GM23338 (cell line): Measurements from ENCODE around the gene ALG9. TPM values are rescaled to one million over a fixed set of nuclear protein-coding genes. Genes with fewer than 3 reads are reported as not detected.

Experiments
- ATAC-seq: fragments of 200-7000 bp; cut with Tn5 transposase; 3 replicates; pipeline ENCODE4 v1.9.1; 2020
- DNase-seq: peaks from one replicate; pipeline ENCODE4 v3.0.0-alpha.2; 2015; ENCODE audit warnings: low spot score
- H2AFZ ChIP-seq: fragments of 200-600 bp; sonication (generic); 2 replicates; pipeline ENCODE4 v1.8.0; 2016; ENCODE audit warnings: antibody characterized with exemption, mild to moderate bottlenecking, moderate library complexity
- H3F3A ChIP-seq: fragments of 200-600 bp; sonication (generic); replicated peaks from 2 replicates; pipeline ENCODE4 v1.8.0; 2017; ENCODE audit warnings: antibody characterized with exemption, mixed run types, low read depth
- H3K27ac ChIP-seq: fragments of 200-600 bp; sonication (generic); 2 replicates; pipeline ENCODE4 v1.6.1; 2016; ENCODE audit warnings: low read depth
- H3K27me3 ChIP-seq: fragments of 200-600 bp; sonication (generic); 2 replicates; pipeline ENCODE4 v1.8.0; 2016; ENCODE audit warnings: mild to moderate bottlenecking, mixed run types, moderate library complexity; ENCODE audit not compliant: insufficient read depth
- H3K36me3 ChIP-seq: fragments of 200-600 bp; sonication (generic); 2 replicates; pipeline ENCODE4 v1.8.0; 2016; ENCODE audit warnings: mild to moderate bottlenecking; ENCODE audit not compliant: insufficient read depth
- H3K4me1 ChIP-seq: fragments of 200-600 bp; sonication (generic); 2 replicates; pipeline ENCODE4 v1.8.0; 2016; ENCODE audit warnings: mild to moderate bottlenecking, moderate library complexity; ENCODE audit not compliant: insufficient read depth
- H3K4me2 ChIP-seq: fragments of 200-600 bp; sonication (generic); 2 replicates; pipeline ENCODE4 v1.7.1; 2017; ENCODE audit warnings: mixed run types
- H3K4me3 ChIP-seq: fragments of 200-600 bp; sonication (generic); 2 replicates; pipeline ENCODE4 v1.6.1; 2016; ENCODE audit warnings: mixed run types
- H3K79me2 ChIP-seq: fragments of 200-600 bp; sonication (generic); replicated peaks from 2 replicates; pipeline ENCODE4 v1.8.0; 2017; ENCODE audit warnings: mild to moderate bottlenecking; ENCODE audit not compliant: insufficient read depth
- H3K9me2 ChIP-seq: fragments of 200-600 bp; sonication (generic); 2 replicates; pipeline ENCODE4 v1.8.0; 2017; ENCODE audit not compliant: insufficient read depth
- H4K20me1 ChIP-seq: fragments of 200-600 bp; sonication (generic); replicated peaks from 2 replicates; pipeline ENCODE4 v1.8.0; 2017; ENCODE audit warnings: mild to moderate bottlenecking; ENCODE audit not compliant: insufficient read depth
- H3K27ac Mint-ChIP-seq: 2 replicates; pipeline ENCODE4 v1.8.0; 2020; ENCODE audit warnings: inconsistent platforms, mild to moderate bottlenecking, moderate library complexity, mixed read lengths
- H3K27me3 Mint-ChIP-seq: 3 replicates; pipeline ENCODE4 v1.8.0; 2022; ENCODE audit warnings: low read depth, mild to moderate bottlenecking, moderate library complexity, mixed read lengths, inconsistent platforms; ENCODE audit not compliant: insufficient read depth, poor library complexity
- H3K36me3 Mint-ChIP-seq: 3 replicates; pipeline ENCODE4 v1.8.0; 2021; ENCODE audit warnings: low read depth, mild to moderate bottlenecking, inconsistent platforms, moderate library complexity, mixed read lengths
- H3K4me1 Mint-ChIP-seq: 3 replicates; pipeline ENCODE4 v1.8.0; 2020; ENCODE audit warnings: mild to moderate bottlenecking, inconsistent platforms, mixed read lengths
- H3K4me3 Mint-ChIP-seq: 3 replicates; pipeline ENCODE4 v1.8.0; 2021; ENCODE audit warnings: moderate library complexity, mild to moderate bottlenecking, inconsistent platforms, mixed read lengths
- H3K9me3 Mint-ChIP-seq: 3 replicates; pipeline ENCODE4 v1.8.0; 2020; ENCODE audit warnings: moderate library complexity, mild to moderate bottlenecking, inconsistent platforms, mixed read lengths
- ETS1 ChIP-seq: IDR thresholded peaks from 2 replicates; pipeline ENCODE4 v1.6.1; 2016; ENCODE audit warnings: antibody characterized with exemption
- EZH2 ChIP-seq: fragments of 200-600 bp; sonication (generic); IDR thresholded peaks from one replicate; pipeline ENCODE4 v1.8.0; 2017; ENCODE audit warnings: antibody characterized with exemption, mild to moderate bottlenecking, low read depth; ENCODE audit not compliant: unreplicated experiment
- EZH2phosphoT487 ChIP-seq: fragments of 200-600 bp; sonication (generic); IDR thresholded peaks from one replicate; pipeline ENCODE4 v1.8.1; 2018; ENCODE audit warnings: antibody characterized with exemption; ENCODE audit not compliant: unreplicated experiment
- JUNB ChIP-seq: IDR thresholded peaks from one replicate; pipeline ENCODE4 v1.6.1; 2016; ENCODE audit warnings: antibody characterized with exemption; ENCODE audit not compliant: unreplicated experiment
- NANOG ChIP-seq: IDR thresholded peaks from 2 replicates; pipeline ENCODE4 v1.6.1; 2016; ENCODE audit warnings: antibody characterized with exemption, borderline replicate concordance
- POLR2AphosphoS5 ChIP-seq: IDR thresholded peaks from 2 replicates; pipeline ENCODE4 v1.6.1; 2016; ENCODE audit warnings: antibody characterized with exemption, low read depth
- STAT1 ChIP-seq: IDR thresholded peaks from one replicate; pipeline ENCODE4 v1.6.1; 2016; ENCODE audit warnings: antibody characterized with exemption; ENCODE audit not compliant: unreplicated experiment
- ZNF114 ChIP-seq: fragments of 250-450 bp; sonication (Bioruptor Pico); IDR thresholded peaks from 2 replicates; pipeline ENCODE4 v1.5.0; 2020; ENCODE audit warnings: mild to moderate bottlenecking, moderate library complexity
- ZNF331 ChIP-seq: fragments of 250-450 bp; sonication (Bioruptor Pico); IDR thresholded peaks from 2 replicates; pipeline ENCODE4 v1.5.0; 2020; ENCODE audit warnings: low read depth, mild to moderate bottlenecking, moderate library complexity
- ZNF462 ChIP-seq: fragments of 250-450 bp; sonication (Bioruptor Pico); IDR thresholded peaks from 2 replicates; pipeline ENCODE4 v1.5.0; 2020; ENCODE audit warnings: mild to moderate bottlenecking, moderate library complexity
- polyA plus RNA-seq: library from polyadenylated mRNA; unstranded; fragments of >200 nt; fragmentation: Nextera tagmentation; extraction: Ambion mirVana; gene quantifications from 2 replicates; pipeline ENCODE4 v1.2.1, GENCODE V29; 2016
- total RNA-seq: library from RNA; depleted of rRNA; stranded (reverse); fragments of >200 nt; shearing (Covaris generic); gene quantifications from 2 replicates; pipeline ENCODE4 v1.2.3, GENCODE V29; 2014

The ALG9 gene
- total and polyA plus RNA-seq, 2 experiments from 2014 or later, result 25.4 to 31.1 TPM

GRCh38 chr11:111840143-111840542, 31.2 kb downstream of the ALG9 start (continued):
- TF ChIP-seq ETS1, result no peak
- no peak for TF ChIP-seq EZH2phosphoT487
- TF ChIP-seq ZNF462 (CRISPR knock-in tag), result no peak
- no peak for TF ChIP-seq ZNF331 (CRISPR knock-in tag)
- no peak for TF ChIP-seq EZH2
- no peak for TF ChIP-seq POLR2AphosphoS5

GRCh38 chr11:111838054-111838453, 33.3 kb downstream of the ALG9 start:
- H3K9me2 ChIP-seq, result no peaks in the 10 kb centered on the region
- H3K36me3 Mint-ChIP-seq, result peaks cover 4% of the 10 kb centered on the region; the same call in 1 of the 3 replicates
- H3K9me3 Mint-ChIP-seq, result no peaks in the 10 kb centered on the region
- H3K27me3 Mint-ChIP-seq, result no peaks in the 10 kb centered on the region
- H3K4me2 ChIP-seq, result no peak overlapping the region
- no peaks in the 10 kb centered on the region for H3K79me2 ChIP-seq
- no peak overlapping the region for H3K27ac Mint-ChIP-seq
- H2AFZ ChIP-seq, result no peak overlapping the region
- no peaks in the 10 kb centered on the region for H4K20me1 ChIP-seq
- no peak overlapping the region for H3K4me3 Mint-ChIP-seq
- no peak for ATAC-seq
- H3K27ac ChIP-seq, result no peak overlapping the region
- no peak for DNase-seq
- peaks cover 15% of the 10 kb centered on the region; the same call in 2 of the 3 replicates for H3K4me1 Mint-ChIP-seq
- H3K36me3 ChIP-seq, result no peaks in the 10 kb centered on the region
- peaks cover 5% of the 10 kb centered on the region; the same call in 1 of the 2 replicates for H3K4me1 ChIP-seq
- no peak overlapping the region for H3K4me3 ChIP-seq
- H3K27me3 ChIP-seq, result no peaks in the 10 kb centered on the region
- H3F3A ChIP-seq, result no peaks in the 10 kb centered on the region
- no peak for TF ChIP-seq POLR2AphosphoS5
- no peak for TF ChIP-seq EZH2phosphoT487
- TF ChIP-seq JUNB, result no peak
- no peak for TF ChIP-seq ZNF331 (CRISPR knock-in tag)
- no peak for TF ChIP-seq NANOG
- TF ChIP-seq ZNF114 (CRISPR knock-in tag), result no peak
- TF ChIP-seq STAT1, result no peak
